ENCODE data around the gene WDR70. TPM values are rescaled to one million over a fixed set of nuclear protein-coding genes. Genes with fewer than 3 reads are reported as not detected.

Gene WDR70
- total RNA-seq, 2 experiments from 2014 or later = 24.5 to 34.6 TPM

GRCh38 chr5:37664551-37664950 is 285.4 kb downstream of the WDR70 start:
- H3K9me3 ChIP-seq (ENCODE audit: control insufficient read depth in 1 of 2, insufficient read depth in 1 of 2, low read length in 2 of 2) = no peaks in the 10 kb centered on the region
- H3K36me3 Mint-ChIP-seq (ENCODE audit: low read depth) = peaks cover 32% of the 10 kb centered on the region
- no peak overlapping the region for H3K27ac Mint-ChIP-seq
- peaks cover 5% of the 10 kb centered on the region for H3K4me1 Mint-ChIP-seq (ENCODE audit: low read depth)
- H3K4me3 Mint-ChIP-seq = no peak overlapping the region
- DNase-seq (no peak), ATAC-seq (ENCODE audit: poor library complexity) (no peak)
- H3K9me3 Mint-ChIP-seq = no peaks in the 10 kb centered on the region
- H3K27me3 Mint-ChIP-seq = no peaks in the 10 kb centered on the region
- no peaks in the 10 kb centered on the region for H3K36me3 ChIP-seq (ENCODE audit: insufficient read depth, low read length)
- POLR2A ChIA-PET = no interaction called here
- no peak for TF ChIP-seq CTCF (IDR thresholded peaks at IDR 0.05)
- no peaks in the 10 kb centered on the region for H3K27me3 ChIP-seq (ENCODE audit: control insufficient read depth in 1 of 2, insufficient read depth in 2 of 2, low read length in 2 of 2)
- no peak overlapping the region for H3K27ac ChIP-seq (ENCODE audit: low read depth in 1 of 2, low read length in 2 of 2)
- no peaks in the 10 kb centered on the region for H3K4me1 ChIP-seq (ENCODE audit: insufficient read depth, low read length)
- intact Hi-C loops (cut with DNase I, micrococcal nuclease) = no loop called here
- H3K4me3 ChIP-seq (ENCODE audit: low read length) = no peak overlapping the region
- CTCF ChIA-PET = no interaction called here

GRCh38 chr5:37665272-37665671 is 286.2 kb downstream of the WDR70 start:
- DNase-seq (no peak), ATAC-seq (ENCODE audit: poor library complexity) (no peak)
- no peak for TF ChIP-seq CTCF (IDR thresholded peaks at IDR 0.05)
- no peaks in the 10 kb centered on the region for H3K9me3 ChIP-seq (ENCODE audit: control insufficient read depth in 1 of 2, insufficient read depth in 1 of 2, low read length in 2 of 2)
- peaks cover 39% of the 10 kb centered on the region for H3K36me3 Mint-ChIP-seq (ENCODE audit: low read depth)
- H3K4me1 Mint-ChIP-seq (ENCODE audit: low read depth) = peaks cover 12% of the 10 kb centered on the region
- H3K27ac Mint-ChIP-seq = no peak overlapping the region
- H3K4me3 ChIP-seq (ENCODE audit: low read length) = no peak overlapping the region
- intact Hi-C loops (cut with DNase I, micrococcal nuclease) = no loop called here
- H3K9me3 Mint-ChIP-seq = no peaks in the 10 kb centered on the region
- CTCF ChIA-PET = no interaction called here
- no peaks in the 10 kb centered on the region for H3K4me1 ChIP-seq (ENCODE audit: insufficient read depth, low read length)
- H3K27ac ChIP-seq (ENCODE audit: low read depth in 1 of 2, low read length in 2 of 2) = no peak overlapping the region
- H3K27me3 Mint-ChIP-seq = no peaks in the 10 kb centered on the region
- H3K36me3 ChIP-seq (ENCODE audit: insufficient read depth, low read length) = no peaks in the 10 kb centered on the region
- POLR2A ChIA-PET = no interaction called here
- no peak overlapping the region for H3K4me3 Mint-ChIP-seq
- no peaks in the 10 kb centered on the region for H3K27me3 ChIP-seq (ENCODE audit: control insufficient read depth in 1 of 2, insufficient read depth in 2 of 2, low read length in 2 of 2)

GRCh38 chr5:37665889-37666288 is 286.8 kb downstream of the WDR70 start:
- Mint-ChIP-seq H3K27me3 (no peaks in the 10 kb centered on the region), H3K27ac (no peak overlapping the region), H3K4me3 (no peak overlapping the region), H3K4me1 (ENCODE audit: low read depth) (peaks cover 18% of the 10 kb centered on the region), H3K9me3 (no peaks in the 10 kb centered on the region), H3K36me3 (ENCODE audit: low read depth) (peaks cover 41% of the 10 kb centered on the region)
- POLR2A ChIA-PET = no interaction called here
- Histone ChIP-seq H3K4me1 (ENCODE audit: insufficient read depth, low read length) (no peaks in the 10 kb centered on the region), H3K4me3 (ENCODE audit: low read length) (no peak overlapping the region), H3K9me3 (ENCODE audit: control insufficient read depth in 1 of 2, insufficient read depth in 1 of 2, low read length in 2 of 2) (no peaks in the 10 kb centered on the region), H3K27me3 (ENCODE audit: control insufficient read depth in 1 of 2, insufficient read depth in 2 of 2, low read length in 2 of 2) (no peaks in the 10 kb centered on the region), H3K36me3 (ENCODE audit: insufficient read depth, low read length) (no peaks in the 10 kb centered on the region), H3K27ac (ENCODE audit: low read depth in 1 of 2, low read length in 2 of 2) (no peak overlapping the region)
- DNase-seq = no peak
- no peak for ATAC-seq (ENCODE audit: poor library complexity)
- CTCF ChIA-PET = no interaction called here
- no peak for TF ChIP-seq CTCF (IDR thresholded peaks at IDR 0.05)
- intact Hi-C loops (cut with DNase I, micrococcal nuclease) = no loop called here
